Measurements from ENCODE around the gene ADARB1. TPM values are rescaled to one million over a fixed set of nuclear protein-coding genes. Genes with fewer than 3 reads are reported as not detected.
"Not testable (repeated sequence)": the region's sequence is repeated elsewhere in the genome, so short reads cannot be mapped to it uniquely, and the experiment has no call there.

Gene ADARB1
- total RNA-seq, 1 donor from 2014 or later = 5.1 TPM

- no peaks in the 10 kb centered on the region for H3K9me3 ChIP-seq (ENCODE audit: low read depth)
- peaks cover 4% of the 10 kb centered on the region for H3F3A ChIP-seq (ENCODE audit: low read depth)
- H4K20me1 ChIP-seq (ENCODE audit: low read depth) = no peaks in the 10 kb centered on the region
- H3K27ac Mint-ChIP-seq = peak overlapping the region; percentile 9
- no peaks in the 10 kb centered on the region for H3K4me1 ChIP-seq
- H3K4me3 ChIP-seq = no peak overlapping the region
- no peak overlapping the region for H3K9ac ChIP-seq
- no peaks in the 10 kb centered on the region for H3K36me3 ChIP-seq
- peaks cover 15% of the 10 kb centered on the region for H3K4me1 Mint-ChIP-seq
- no peaks in the 10 kb centered on the region for H3K27me3 ChIP-seq
- no peak overlapping the region for H3K27ac ChIP-seq
- H3K9me3 Mint-ChIP-seq = no peaks in the 10 kb centered on the region
- H3K79me2 ChIP-seq (ENCODE audit: low read depth) = no peaks in the 10 kb centered on the region
- H3K4me2 ChIP-seq = no peak overlapping the region
- H3K36me3 Mint-ChIP-seq = peaks cover 2% of the 10 kb centered on the region
- peaks cover 3% of the 10 kb centered on the region for H3K27me3 Mint-ChIP-seq (ENCODE audit: insufficient read depth, low read depth)
- no peak for DNase-seq (ENCODE audit: low spot score)
- H3K4me3 Mint-ChIP-seq = no peak overlapping the region
- TF ChIP-seq EZH2phosphoT487 (IDR thresholded peaks at IDR 0.05) = no peak
- TF ChIP-seq EZH2 (IDR thresholded peaks at IDR 0.05) = no peak
- TF ChIP-seq, protein P1, sequence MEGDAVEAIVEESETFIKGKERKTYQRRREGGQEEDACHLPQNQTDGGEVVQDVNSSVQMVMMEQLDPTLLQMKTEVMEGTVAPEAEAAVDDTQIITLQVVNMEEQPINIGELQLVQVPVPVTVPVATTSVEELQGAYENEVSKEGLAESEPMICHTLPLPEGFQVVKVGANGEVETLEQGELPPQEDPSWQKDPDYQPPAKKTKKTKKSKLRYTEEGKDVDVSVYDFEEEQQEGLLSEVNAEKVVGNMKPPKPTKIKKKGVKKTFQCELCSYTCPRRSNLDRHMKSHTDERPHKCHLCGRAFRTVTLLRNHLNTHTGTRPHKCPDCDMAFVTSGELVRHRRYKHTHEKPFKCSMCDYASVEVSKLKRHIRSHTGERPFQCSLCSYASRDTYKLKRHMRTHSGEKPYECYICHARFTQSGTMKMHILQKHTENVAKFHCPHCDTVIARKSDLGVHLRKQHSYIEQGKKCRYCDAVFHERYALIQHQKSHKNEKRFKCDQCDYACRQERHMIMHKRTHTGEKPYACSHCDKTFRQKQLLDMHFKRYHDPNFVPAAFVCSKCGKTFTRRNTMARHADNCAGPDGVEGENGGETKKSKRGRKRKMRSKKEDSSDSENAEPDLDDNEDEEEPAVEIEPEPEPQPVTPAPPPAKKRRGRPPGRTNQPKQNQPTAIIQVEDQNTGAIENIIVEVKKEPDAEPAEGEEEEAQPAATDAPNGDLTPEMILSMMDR (IDR thresholded peaks at IDR 0.05) = no peak
- H2AFZ ChIP-seq (replicated peaks) = no peak overlapping the region
Observed at GRCh38 chr21:45142469-45143308, 68.3 kb downstream of the ADARB1 start.

- Mint-ChIP-seq H3K27ac (peak overlapping the region; percentile 36), H3K4me1 (peaks cover 20% of the 10 kb centered on the region)
- no peak overlapping the region for H3K9ac ChIP-seq
Observed at GRCh38 chr21:45143855-45144254, 69.5 kb downstream of the ADARB1 start.

DNA sequence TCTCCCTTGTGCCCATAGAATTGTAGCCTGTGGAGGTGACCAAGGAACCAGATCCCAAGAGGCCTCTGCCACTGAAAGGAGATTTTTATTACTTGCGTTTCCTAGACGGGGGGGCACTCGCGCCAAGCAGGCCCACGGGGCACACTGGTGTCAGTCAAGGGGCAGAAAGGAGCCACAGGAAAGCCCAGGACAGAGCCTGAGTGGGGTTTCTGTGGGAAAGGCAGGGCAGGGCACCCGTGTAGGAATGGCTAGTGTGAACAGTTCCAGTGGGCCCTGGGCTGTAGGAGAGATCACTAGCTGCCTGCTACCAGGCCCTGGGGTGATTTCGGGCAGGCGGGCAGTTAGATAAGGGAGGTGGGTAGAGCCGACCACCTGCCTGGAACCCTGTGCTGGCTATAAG lies 70.8 kb downstream of the ADARB1 start:
- no peak overlapping the region for H3K4me2 ChIP-seq
- H3K79me2 ChIP-seq (ENCODE audit: low read depth) = no peaks in the 10 kb centered on the region
- no peak overlapping the region for H3K27ac ChIP-seq
- H3K27me3 Mint-ChIP-seq (ENCODE audit: insufficient read depth, low read depth) = peaks cover 3% of the 10 kb centered on the region
- H3K36me3 Mint-ChIP-seq = peaks cover 2% of the 10 kb centered on the region
- no peaks in the 10 kb centered on the region for H3K9me3 ChIP-seq (ENCODE audit: low read depth)
- H3K4me3 Mint-ChIP-seq = no peak overlapping the region
- H3K4me1 ChIP-seq = no peaks in the 10 kb centered on the region
- DNase-seq (ENCODE audit: low spot score) = no peak
- H3K4me1 Mint-ChIP-seq = peaks cover 19% of the 10 kb centered on the region
- no peak overlapping the region for H3K9ac ChIP-seq
- H3K4me3 ChIP-seq = no peak overlapping the region
- H3K36me3 ChIP-seq = no peaks in the 10 kb centered on the region
- no peaks in the 10 kb centered on the region for H3F3A ChIP-seq (ENCODE audit: low read depth)
- H4K20me1 ChIP-seq (ENCODE audit: low read depth) = no peaks in the 10 kb centered on the region
- TF ChIP-seq EZH2 (IDR thresholded peaks at IDR 0.05) = no peak
- TF ChIP-seq EZH2phosphoT487 (IDR thresholded peaks at IDR 0.05) = no peak
- TF ChIP-seq, protein P1 (IDR thresholded peaks at IDR 0.05) = no peak
- no peaks in the 10 kb centered on the region for H3K27me3 ChIP-seq
- H3K27ac Mint-ChIP-seq = no peak overlapping the region
- no peak overlapping the region for H2AFZ ChIP-seq (replicated peaks)
- H3K9me3 Mint-ChIP-seq = no peaks in the 10 kb centered on the region

More at GRCh38 chr21:45143855-45144254, 69.5 kb downstream of the ADARB1 start:
- Mint-ChIP-seq H3K4me3 (no peak overlapping the region), H3K9me3 (no peaks in the 10 kb centered on the region), H3K27me3 (ENCODE audit: insufficient read depth, low read depth) (peaks cover 3% of the 10 kb centered on the region), H3K36me3 (peaks cover 2% of the 10 kb centered on the region)
- no peaks in the 10 kb centered on the region for H3K36me3 ChIP-seq
- no peaks in the 10 kb centered on the region for H4K20me1 ChIP-seq (ENCODE audit: low read depth)
- H3K4me2 ChIP-seq = no peak overlapping the region
- H3K79me2 ChIP-seq (ENCODE audit: low read depth) = no peaks in the 10 kb centered on the region
- TF ChIP-seq EZH2phosphoT487 (IDR thresholded peaks at IDR 0.05) (no peak), EZH2 (IDR thresholded peaks at IDR 0.05) (no peak)
- TF ChIP-seq, protein P1 (IDR thresholded peaks at IDR 0.05) = no peak
- no peaks in the 10 kb centered on the region for H3K27me3 ChIP-seq
- H3K27ac ChIP-seq = no peak overlapping the region
- no peak overlapping the region for H2AFZ ChIP-seq (replicated peaks)
- no peaks in the 10 kb centered on the region for H3K4me1 ChIP-seq
- no peak for DNase-seq (ENCODE audit: low spot score)
- no peaks in the 10 kb centered on the region for H3K9me3 ChIP-seq (ENCODE audit: low read depth)
- H3F3A ChIP-seq (ENCODE audit: low read depth) = no peaks in the 10 kb centered on the region
- no peak overlapping the region for H3K4me3 ChIP-seq

GRCh38 chr21:45145846-45146245 lies 71.5 kb downstream of the ADARB1 start:
- not testable (repeated sequence) for H2AFZ ChIP-seq (replicated peaks); DNase-seq (ENCODE audit: low spot score); H3K27ac ChIP-seq; H3K9me3 ChIP-seq (ENCODE audit: low read depth); H3K36me3 ChIP-seq; H3K9me3 Mint-ChIP-seq; H3K9ac ChIP-seq; H3K4me3 Mint-ChIP-seq; H3F3A ChIP-seq (ENCODE audit: low read depth); H3K36me3 Mint-ChIP-seq; H3K4me3 ChIP-seq; H3K27me3 Mint-ChIP-seq (ENCODE audit: insufficient read depth, low read depth); H3K4me2 ChIP-seq; H3K27ac Mint-ChIP-seq; H3K79me2 ChIP-seq (ENCODE audit: low read depth); H3K27me3 ChIP-seq; H4K20me1 ChIP-seq (ENCODE audit: low read depth); H3K4me1 ChIP-seq
- H3K4me1 Mint-ChIP-seq = peaks cover 19% of the 10 kb centered on the region
